Psoas muscle (tissue), 8 donors: Measurements from ENCODE around the gene SLC16A14. TPM values are rescaled to one million over a fixed set of nuclear protein-coding genes. Genes with fewer than 3 reads are reported as not detected.

Source experiments
- ATAC-seq, 4 donors: fragments of 200-7000 bp; cut with Tn5 transposase; one replicate each; pipeline ENCODE4 v1.9.1; 2020; ENCODE audit warnings: moderate library complexity in 3 of 4, mild to moderate bottlenecking in 2 of 4
- DNase-seq, 2 donors: peaks; one replicate each; pipeline ENCODE4 v3.0.0-alpha.2; 2020
- H3K27ac ChIP-seq: fragments of 200-600 bp; one replicate; pipeline ENCODE4 v1.8.0; 2022
- H3K27me3 ChIP-seq, 3 donors: fragments of 200-600 bp in 1 of 3; one replicate each; pipeline versions ENCODE4 v1.6.1 to v1.8.0; 2013 to 2022; ENCODE audit warnings: low read length in 2 of 3, mild to moderate bottlenecking in 2 of 3, moderate library complexity in 1 of 3; ENCODE audit not compliant: insufficient read depth in 3 of 3
- H3K36me3 ChIP-seq, 2 donors: fragments of 200-600 bp in 1 of 2; one replicate each; pipeline versions ENCODE4 v1.6.1 to v1.8.0; 2013 to 2022; ENCODE audit warnings: low read depth in 1 of 2, mild to moderate bottlenecking in 1 of 2, moderate library complexity in 1 of 2; ENCODE audit not compliant: insufficient read depth in 1 of 2
- H3K4me1 ChIP-seq: fragments of 200-600 bp; one replicate; pipeline ENCODE4 v1.8.0; 2022
- H3K4me3 ChIP-seq: fragments of 200-600 bp; one replicate; pipeline ENCODE4 v1.8.0; 2022; ENCODE audit warnings: mild to moderate bottlenecking
- H3K9me3 ChIP-seq: fragments of 200-600 bp; one replicate; pipeline ENCODE4 v1.8.0; 2022
- WGBS, 3 donors: extraction: QIAGEN DNeasy Blood & Tissue Kit; methylation state at CpG; one replicate each; pipeline versions ENCODE4 v1.1.6 to v1.1.7; 2013; 5-methylcytosine and 5-hydroxymethylcytosine counted together
- intact Hi-C, 2 donors: fragments of 100-400 bp; cut with DNase I; formaldehyde crosslinking; loops; one replicate each; pipeline versions ENCODE4 v1.11.0 to v1.14.2; 2022
- polyA plus RNA-seq, 3 donors: library from polyadenylated mRNA; stranded (reverse); fragments of 200-250 nt; gene quantifications; one replicate each; pipeline ENCODE4 v1.2.3, GENCODE V29; 2013
- total RNA-seq, 4 donors: library from RNA; stranded (reverse); fragmentation: NEBNext Ultra II Directional in 2 of 4; extraction: Animal tissue kit (Norgen Biotek cat#: 25700) in 2 of 4; gene quantifications; one replicate each; pipeline versions ENCODE4 v1.2.1 to v1.2.4, GENCODE V29; 2021 to 2023
- TF ChIP-seq, protein P1 (sequence below): fragments of 200-600 bp; IDR thresholded peaks from one replicate; pipeline ENCODE4 v1.8.0; 2022; ENCODE audit warnings: antibody characterized with exemption
- donor health status: healthy with polysubstance abuse.
- donor health status: DM: no; HTN: no; CAD: no; lungs with moderate emphysema.
- donor health status: Bipolar disorder and iron deficiency.
- donor health status: healthy.
- donor health status: DM: yes; HTN: yes; CAD: no.
- donor health status: DM: no; HTN: no; CAD: no.
- donor health status: DM: no; HTN: no; CAD: no.
- donor health status: DM: yes; HTN: yes; CAD: no.

The SLC16A14 gene
- total and polyA plus RNA-seq, 7 donors = 0.17 to 1.2 (median 0.46) TPM

DNA sequence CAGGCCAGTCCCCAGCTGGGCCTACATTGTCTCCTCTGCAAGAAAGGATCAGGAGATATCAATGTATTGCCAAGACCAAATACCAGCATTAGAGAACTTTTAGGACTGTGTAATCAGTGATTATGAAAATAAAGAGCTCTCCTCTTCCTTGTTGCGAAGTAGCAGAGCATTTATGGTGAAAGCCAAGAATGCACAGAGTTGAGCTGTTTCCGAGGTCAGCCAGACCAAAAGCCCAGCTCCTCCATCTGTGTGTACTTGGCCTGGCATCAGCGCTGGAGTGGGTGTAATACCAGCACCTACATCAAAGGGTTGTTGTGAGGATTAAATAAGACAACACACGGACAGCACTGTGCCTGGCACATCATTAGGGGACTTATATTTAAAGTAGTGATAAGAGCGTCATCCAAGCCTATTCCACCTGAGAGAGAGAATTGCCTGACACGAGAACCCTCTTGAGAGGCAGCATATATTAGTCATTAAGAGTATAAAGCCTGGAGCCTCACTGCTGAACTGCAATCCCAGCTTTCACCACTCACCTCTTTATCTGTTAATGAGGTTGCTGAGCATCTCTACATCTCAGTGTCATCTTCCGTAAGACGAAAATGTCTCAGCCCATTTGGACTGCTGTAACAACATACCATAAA, 7.4 kb upstream of the SLC16A14 start:
- TF ChIP-seq, protein P1, sequence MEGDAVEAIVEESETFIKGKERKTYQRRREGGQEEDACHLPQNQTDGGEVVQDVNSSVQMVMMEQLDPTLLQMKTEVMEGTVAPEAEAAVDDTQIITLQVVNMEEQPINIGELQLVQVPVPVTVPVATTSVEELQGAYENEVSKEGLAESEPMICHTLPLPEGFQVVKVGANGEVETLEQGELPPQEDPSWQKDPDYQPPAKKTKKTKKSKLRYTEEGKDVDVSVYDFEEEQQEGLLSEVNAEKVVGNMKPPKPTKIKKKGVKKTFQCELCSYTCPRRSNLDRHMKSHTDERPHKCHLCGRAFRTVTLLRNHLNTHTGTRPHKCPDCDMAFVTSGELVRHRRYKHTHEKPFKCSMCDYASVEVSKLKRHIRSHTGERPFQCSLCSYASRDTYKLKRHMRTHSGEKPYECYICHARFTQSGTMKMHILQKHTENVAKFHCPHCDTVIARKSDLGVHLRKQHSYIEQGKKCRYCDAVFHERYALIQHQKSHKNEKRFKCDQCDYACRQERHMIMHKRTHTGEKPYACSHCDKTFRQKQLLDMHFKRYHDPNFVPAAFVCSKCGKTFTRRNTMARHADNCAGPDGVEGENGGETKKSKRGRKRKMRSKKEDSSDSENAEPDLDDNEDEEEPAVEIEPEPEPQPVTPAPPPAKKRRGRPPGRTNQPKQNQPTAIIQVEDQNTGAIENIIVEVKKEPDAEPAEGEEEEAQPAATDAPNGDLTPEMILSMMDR = no peak
- WGBS, 3 donors = 54 to 70% (median 66%) methylated on average over 8 of the region's 8 CpGs

DNA sequence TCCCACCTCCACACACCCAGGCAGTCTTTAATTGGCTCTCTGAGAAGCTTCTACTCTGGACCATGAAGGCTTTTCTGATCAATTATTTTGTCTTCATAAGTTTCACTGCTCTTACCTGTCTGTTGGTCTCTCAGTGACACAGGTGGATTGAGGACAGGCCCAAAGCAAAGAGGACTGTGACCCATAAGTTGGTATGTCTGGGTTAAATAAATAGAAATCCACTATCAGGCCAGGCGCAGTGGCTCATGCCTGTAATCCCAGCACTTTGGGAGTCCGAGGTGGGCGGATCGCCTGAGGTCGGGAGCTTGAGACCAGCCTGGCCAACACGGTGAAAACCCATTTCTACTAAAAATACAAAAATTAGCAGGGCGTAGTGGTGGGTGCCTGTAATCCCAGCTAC, 2.7 kb upstream of the SLC16A14 start:
- no peak overlapping the region for H3K27ac ChIP-seq
- intact Hi-C loops = no loop called here
- no peak for DNase-seq
- H3K27me3 ChIP-seq = peaks cover 0 to 16% (median 2%) of the 10 kb centered on the region in 3 donors
- no peaks in the 10 kb centered on the region for H3K36me3 ChIP-seq
- H3K4me1 ChIP-seq = peaks cover 12% of the 10 kb centered on the region
- WGBS, 3 donors = 91 to 93% (median 91%) methylated on average over 7 of the region's 7 CpGs
- no peaks in the 10 kb centered on the region for H3K9me3 ChIP-seq
- TF ChIP-seq, protein P1 = no peak
- ATAC-seq = no peak
- H3K4me3 ChIP-seq = no peak overlapping the region

More for the DNA sequence above, 7.4 kb upstream of the SLC16A14 start:
- Histone ChIP-seq H3K4me1 (no peaks in the 10 kb centered on the region), H3K27me3 (peaks cover 0 to 4% (median 0%) of the 10 kb centered on the region in 3 donors), H3K27ac (no peak overlapping the region), H3K9me3 (no peaks in the 10 kb centered on the region), H3K36me3 (no peaks in the 10 kb centered on the region), H3K4me3 (no peak overlapping the region)
- ATAC-seq (no peak), DNase-seq (no peak)
- intact Hi-C loops = no loop called here

DNA sequence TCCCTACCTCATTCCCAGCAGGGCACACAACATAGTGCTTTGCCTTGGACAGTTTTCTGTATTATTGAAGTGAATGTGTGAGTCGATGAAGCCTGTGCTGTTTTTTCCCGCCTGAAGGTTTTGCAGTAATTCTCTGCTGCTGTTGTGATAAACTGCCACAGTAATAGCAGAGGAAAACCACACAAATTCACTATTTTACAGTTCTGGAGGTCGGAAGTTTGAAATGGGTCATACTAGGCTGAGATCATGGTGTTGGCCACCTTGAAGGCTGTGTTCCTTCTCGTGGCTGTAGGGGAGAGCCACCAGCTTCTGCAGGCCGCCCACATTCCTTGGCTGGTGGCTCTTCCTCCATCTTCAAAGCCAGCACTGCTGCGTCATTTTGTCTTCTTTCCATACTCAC, 678 bp upstream of the SLC16A14 start:
- no peak for DNase-seq
- H3K9me3 ChIP-seq = no peaks in the 10 kb centered on the region
- no peaks in the 10 kb centered on the region for H3K36me3 ChIP-seq
- H3K27me3 ChIP-seq = peaks cover 0 to 25% (median 2%) of the 10 kb centered on the region in 3 donors
- ATAC-seq = no peak
- H3K4me1 ChIP-seq = peaks cover 12% of the 10 kb centered on the region
- intact Hi-C loops = loop anchor here in 1 of 2 donors (5.0 kb wide), 1 partner anchor 88 kb away; no protein-coding TSS in a partner anchor
- 84 to 90% (median 89%) methylated on average over 6 of the region's 6 CpGs for WGBS, 3 donors
- TF ChIP-seq, protein P1 = no peak
- no peak overlapping the region for H3K27ac ChIP-seq
- no peak overlapping the region for H3K4me3 ChIP-seq

DNA sequence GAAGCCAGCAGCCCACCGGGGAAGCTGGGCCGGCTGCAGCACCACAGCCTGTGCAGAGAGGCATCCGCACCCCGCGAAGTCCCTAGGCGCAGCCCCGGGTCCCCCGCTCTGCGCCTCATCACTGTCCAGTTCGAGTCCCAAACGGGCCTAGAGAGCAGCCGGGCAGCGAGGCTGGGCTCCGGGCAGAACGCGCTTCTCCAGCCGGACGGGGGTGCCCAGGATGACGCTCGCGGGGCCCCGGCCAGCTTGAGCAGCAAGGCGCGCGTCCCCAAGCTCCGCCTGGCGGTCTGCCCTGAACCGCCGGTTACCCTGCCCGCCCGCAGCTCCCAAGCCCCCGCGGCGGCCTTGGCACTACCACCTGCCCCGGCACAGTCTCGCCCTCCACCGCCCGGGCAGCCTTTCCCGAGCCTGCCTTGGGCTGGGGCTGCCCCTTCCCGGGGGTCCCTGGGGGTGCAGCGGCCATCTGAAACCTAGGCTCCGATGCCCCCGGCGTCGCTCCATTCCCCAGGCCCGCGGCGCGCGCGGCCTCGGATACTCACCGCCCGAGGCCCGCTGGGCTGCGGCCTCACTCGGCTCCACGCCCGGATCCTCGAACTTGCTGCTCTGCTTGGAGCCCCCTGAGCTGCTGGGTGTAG, 591 bp downstream of the SLC16A14 start:
- H3K4me3 ChIP-seq = peak overlapping the region; percentile 69
- no peaks in the 10 kb centered on the region for H3K9me3 ChIP-seq
- TF ChIP-seq, protein P1 = peak; percentile 7
- peaks cover 0 to 25% (median 4%) of the 10 kb centered on the region in 3 donors for H3K27me3 ChIP-seq
- no peak overlapping the region for H3K27ac ChIP-seq
- H3K4me1 ChIP-seq = peaks cover 12% of the 10 kb centered on the region
- DNase-seq = peak; percentile 35 to 69
- intact Hi-C loops = loop anchor here in 1 of 2 donors (5.0 kb wide), 1 partner anchor 89 kb away; no protein-coding TSS in a partner anchor
- WGBS, 3 donors = 0 to 1% (median 1%) methylated on average over 49 to 60 of the region's 60 CpGs
- ATAC-seq = peak; percentile 27 to 72 (median 48)
- H3K36me3 ChIP-seq = no peaks in the 10 kb centered on the region
